ENCODE results near the gene TTLL6. TPM values are rescaled to one million over a fixed set of nuclear protein-coding genes. Genes with fewer than 3 reads are reported as not detected.

Gene TTLL6
- 7.8 and 8.9 TPM in 2 replicates for polyA plus RNA-seq (2011; rRNA removed)
- 1.6 and 1.7 TPM in 2 replicates for polyA plus RNA-seq (2012; cell fraction: cytosol; rRNA removed)
- polyA plus RNA-seq (2012; cell fraction: nucleus; rRNA removed): 3.9 and 5.4 TPM in 2 replicates
- 1.1 to 1.6 TPM (median 1.3 TPM) in 3 replicates for polyA plus RNA-seq (2017; fragmentation: RNase III; extraction: RNeasy Plus Mini Kit Qiagen cat#74134 plus additional on column Dnase treatment)
- polyA minus RNA-seq (2011; rRNA and poly(A)+ RNA removed): 3.7 and 6.0 TPM in 2 replicates

DNA sequence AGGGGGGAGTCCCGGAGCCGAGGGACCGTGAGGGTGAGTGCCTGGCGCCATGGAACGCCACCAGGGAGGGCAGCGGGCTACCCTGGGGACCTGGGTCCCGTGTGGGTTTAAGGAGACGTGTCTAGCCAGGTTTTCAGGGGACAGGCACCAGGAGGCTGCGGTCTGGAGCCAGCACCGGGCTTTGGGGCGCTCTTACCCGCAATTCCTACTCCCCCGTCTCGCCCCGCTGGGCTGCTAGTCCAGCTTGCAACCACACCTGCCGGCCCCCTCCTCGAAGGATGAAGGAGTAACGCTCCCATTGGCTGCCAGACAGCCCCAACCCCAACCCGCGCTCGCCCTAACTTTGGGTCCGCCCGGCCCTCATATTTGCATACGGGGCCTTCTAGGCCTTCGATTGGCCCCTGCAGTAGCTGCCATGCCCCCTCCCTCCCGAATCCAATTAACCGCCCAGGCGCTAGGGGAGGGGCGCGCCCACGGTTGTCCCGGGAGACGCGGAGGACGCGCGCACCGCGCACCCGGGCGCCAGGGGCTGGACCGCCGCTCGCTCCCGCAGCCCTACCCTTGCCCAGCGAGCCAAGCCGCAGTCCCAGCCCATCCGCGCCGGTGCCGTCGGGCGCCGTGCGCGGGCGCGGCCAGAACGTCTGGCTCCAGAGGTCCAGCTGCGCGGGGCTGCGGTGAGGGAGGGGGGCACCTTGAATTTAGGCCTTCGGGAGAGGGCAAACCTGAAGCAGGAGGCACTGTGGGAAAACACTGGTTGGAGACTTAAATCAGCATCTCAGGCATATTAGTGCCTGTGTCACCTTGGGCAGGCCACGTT is at the start of gene TTLL6:
TTLL6 (minus strand) TSS at position 456 of the 817 bp plus-strand sequence; CDS start at position 299, 157 bp downstream.
- Histone ChIP-seq H3K9me3 (no peaks in the 10 kb centered on the region), H3K4me1 (peaks cover 23% of the 10 kb centered on the region; the same call in 2 of the 3 replicates), H3K4me3 (peak within 1 kb of the TSS; percentile 54), H3K4me2 (peak within 1 kb of the TSS; percentile 87), H3K27ac (peak within 1 kb of the TSS; percentile 56 to 76)
- DNase-seq (ENCODE audit: low read depth in 1 of 2, low spot score in 1 of 2): peak; percentile 90 to 97
- ChIA-PET CTCF (interaction anchor here (0.6 to 70.2 kb wide), 9 partner anchors 15 to 336 kb away, joined by 3 to 3251 read pairs (median 11); partner anchors contain the start of genes ATP5MC1, CALCOCO2, HOXB13 and PRAC1), POLR2A (no interaction called here)
- FAIRE-seq: peak; percentile 51
- TF ChIP-seq ZFP36 (IDR thresholded peaks at IDR 0.05; ENCODE audit: borderline replicate concordance, partially characterized antibody) (no peak), CEBPB (IDR thresholded peaks at IDR 0.05) (no peak), RFX5 (IDR thresholded peaks at IDR 0.05) (0 out of 2 replicates have a peak, but pooled peaks have one; percentile 34), MAZ (IDR thresholded peaks at IDR 0.05; ENCODE audit: borderline replicate concordance, low read depth, low read length) (0 out of 2 replicates have a peak, but pooled peaks have one; percentile 56), MAFK (IDR thresholded peaks at IDR 0.05; ENCODE audit: partially characterized antibody) (no peak), RNF2 (IDR thresholded peaks at IDR 0.05; ENCODE audit: borderline replicate concordance, low read depth) (no peak), HEYL (CRISPR knock-in tag; IDR thresholded peaks at IDR 0.05) (no peak), MYC (IDR thresholded peaks at IDR 0.05; ENCODE audit: borderline replicate concordance, low read length) (0 out of 2 replicates have a peak, but pooled peaks have one; percentile 13), EP300 (IDR thresholded peaks at IDR 0.05) (no peak), JUNB (IDR thresholded peaks at IDR 0.05) (no peak)
- TF ChIP-seq, protein P1, sequence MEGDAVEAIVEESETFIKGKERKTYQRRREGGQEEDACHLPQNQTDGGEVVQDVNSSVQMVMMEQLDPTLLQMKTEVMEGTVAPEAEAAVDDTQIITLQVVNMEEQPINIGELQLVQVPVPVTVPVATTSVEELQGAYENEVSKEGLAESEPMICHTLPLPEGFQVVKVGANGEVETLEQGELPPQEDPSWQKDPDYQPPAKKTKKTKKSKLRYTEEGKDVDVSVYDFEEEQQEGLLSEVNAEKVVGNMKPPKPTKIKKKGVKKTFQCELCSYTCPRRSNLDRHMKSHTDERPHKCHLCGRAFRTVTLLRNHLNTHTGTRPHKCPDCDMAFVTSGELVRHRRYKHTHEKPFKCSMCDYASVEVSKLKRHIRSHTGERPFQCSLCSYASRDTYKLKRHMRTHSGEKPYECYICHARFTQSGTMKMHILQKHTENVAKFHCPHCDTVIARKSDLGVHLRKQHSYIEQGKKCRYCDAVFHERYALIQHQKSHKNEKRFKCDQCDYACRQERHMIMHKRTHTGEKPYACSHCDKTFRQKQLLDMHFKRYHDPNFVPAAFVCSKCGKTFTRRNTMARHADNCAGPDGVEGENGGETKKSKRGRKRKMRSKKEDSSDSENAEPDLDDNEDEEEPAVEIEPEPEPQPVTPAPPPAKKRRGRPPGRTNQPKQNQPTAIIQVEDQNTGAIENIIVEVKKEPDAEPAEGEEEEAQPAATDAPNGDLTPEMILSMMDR (IDR thresholded peaks at IDR 0.05): no peak
- TF ChIP-seq, protein P2, sequence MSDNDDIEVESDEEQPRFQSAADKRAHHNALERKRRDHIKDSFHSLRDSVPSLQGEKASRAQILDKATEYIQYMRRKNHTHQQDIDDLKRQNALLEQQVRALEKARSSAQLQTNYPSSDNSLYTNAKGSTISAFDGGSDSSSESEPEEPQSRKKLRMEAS (IDR thresholded peaks at IDR 0.05): peak; percentile 28; the same call in 1 of the 2 replicates
- 5% methylated on average over 28 of the region's 64 CpGs for WGBS (ENCODE audit: missing lambda C conversion rate)
- ATAC-seq: peak; percentile 95 to 97

DNA sequence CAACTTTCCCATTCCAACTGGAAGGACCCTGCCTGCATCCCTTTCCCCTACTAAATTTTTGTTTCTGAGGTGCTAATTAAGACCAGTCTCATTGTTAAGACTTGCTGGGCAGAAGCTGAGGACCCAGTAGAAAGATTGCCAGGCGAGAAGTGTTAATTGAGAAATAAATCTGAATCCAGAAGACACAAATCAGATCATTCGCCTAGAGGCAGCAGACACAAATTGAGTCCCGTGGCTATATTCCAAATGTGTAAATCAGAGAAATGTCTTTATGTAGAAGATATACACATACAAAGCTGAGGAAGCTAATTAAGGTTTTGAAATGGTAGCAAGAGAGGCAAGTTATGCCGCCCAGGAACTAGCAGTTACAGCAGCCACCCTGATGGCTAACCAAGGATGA is 43.4 kb upstream of the TTLL6 start:
- no peak for ATAC-seq
- no peaks in the 10 kb centered on the region for H3K9me3 ChIP-seq
- POLR2A ChIA-PET: no interaction called here
- H3K4me2 ChIP-seq: no peak overlapping the region
- no peak for FAIRE-seq
- H3K4me1 ChIP-seq: no peaks in the 10 kb centered on the region
- no peak for TF ChIP-seq CBX8 (IDR thresholded peaks at IDR 0.05)
- no peak for TF ChIP-seq ZFP36 (IDR thresholded peaks at IDR 0.05; ENCODE audit: borderline replicate concordance, partially characterized antibody)
- no peak for TF ChIP-seq EHF (CRISPR knock-in tag; IDR thresholded peaks at IDR 0.05)
- no peak for TF ChIP-seq KDM1A (IDR thresholded peaks at IDR 0.05; ENCODE audit: low read depth)
- no peak for TF ChIP-seq ZC3H11A (IDR thresholded peaks at IDR 0.05)
- no peak for DNase-seq (ENCODE audit: low read depth in 1 of 2, low spot score in 1 of 2)
- no peak overlapping the region for H3K4me3 ChIP-seq
- no peak overlapping the region for H3K27ac ChIP-seq
- CTCF ChIA-PET: interaction anchor here (1.0 to 76.6 kb wide), 8 partner anchors 12 to 189 kb away, joined by 3 to 3251 read pairs (median 18); partner anchors contain the start of genes CALCOCO2, HOXB13 and TTLL6
- 94% methylated on average over 4 of the region's 4 CpGs for whole genome bisulfite sequencing (ENCODE audit: missing lambda C conversion rate)

DNA sequence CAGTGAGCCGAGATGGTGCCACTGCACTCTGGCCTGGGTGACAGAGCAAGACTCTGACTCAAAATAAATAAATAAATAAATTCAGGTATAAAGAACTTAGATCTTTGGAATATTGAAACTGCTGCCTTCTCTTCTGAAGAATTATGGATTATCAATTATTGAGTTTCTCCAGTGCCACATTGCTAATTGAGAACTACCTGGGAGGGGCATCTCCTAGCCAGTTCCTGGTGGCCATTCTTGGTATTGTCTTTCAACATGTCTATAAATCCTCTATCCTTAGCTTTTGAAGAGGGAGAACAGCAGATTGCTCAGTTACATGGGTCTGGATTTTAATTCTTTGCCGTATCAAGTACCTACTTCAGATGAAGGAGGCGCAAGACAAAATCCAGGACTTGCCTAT is 43.0 kb upstream of the TTLL6 start:
- ChIA-PET POLR2A (no interaction called here), CTCF (interaction anchor here (0.9 to 76.6 kb wide), 8 partner anchors 12 to 182 kb away, joined by 3 to 3251 read pairs (median 19); partner anchors contain the start of genes CALCOCO2 and TTLL6)
- Histone ChIP-seq H3K4me1 (no peaks in the 10 kb centered on the region), H3K9me3 (no peaks in the 10 kb centered on the region), H3K4me3 (no peak overlapping the region), H3K4me2 (no peak overlapping the region), H3K27ac (no peak overlapping the region)
- ATAC-seq: peak; percentile 47 to 71; a peak in 4 of 6 replicates
- no peak for TF ChIP-seq FOXS1 (CRISPR knock-in tag; IDR thresholded peaks at IDR 0.05)
- TF ChIP-seq NPAS2 (CRISPR knock-in tag; IDR thresholded peaks at IDR 0.05; ENCODE audit: borderline replicate concordance): no peak
- no peak for TF ChIP-seq PHF8 (IDR thresholded peaks at IDR 0.05; ENCODE audit: borderline replicate concordance, low read depth)
- peak in 1 of 2 experiments; percentile 41 for DNase-seq (ENCODE audit: low read depth in 1 of 2, low spot score in 1 of 2)
- 100% methylated on average over 3 of the region's 3 CpGs for WGBS (ENCODE audit: missing lambda C conversion rate)
- no peak for FAIRE-seq
